Right hindlimb (tissue), 1 donor: ENCODE data around the gene NGRN.

Experiments used
- DNase-seq: peaks from one replicate; pipeline ENCODE4 v3.0.0-alpha.2; 2018

Gene NGRN

DNA sequence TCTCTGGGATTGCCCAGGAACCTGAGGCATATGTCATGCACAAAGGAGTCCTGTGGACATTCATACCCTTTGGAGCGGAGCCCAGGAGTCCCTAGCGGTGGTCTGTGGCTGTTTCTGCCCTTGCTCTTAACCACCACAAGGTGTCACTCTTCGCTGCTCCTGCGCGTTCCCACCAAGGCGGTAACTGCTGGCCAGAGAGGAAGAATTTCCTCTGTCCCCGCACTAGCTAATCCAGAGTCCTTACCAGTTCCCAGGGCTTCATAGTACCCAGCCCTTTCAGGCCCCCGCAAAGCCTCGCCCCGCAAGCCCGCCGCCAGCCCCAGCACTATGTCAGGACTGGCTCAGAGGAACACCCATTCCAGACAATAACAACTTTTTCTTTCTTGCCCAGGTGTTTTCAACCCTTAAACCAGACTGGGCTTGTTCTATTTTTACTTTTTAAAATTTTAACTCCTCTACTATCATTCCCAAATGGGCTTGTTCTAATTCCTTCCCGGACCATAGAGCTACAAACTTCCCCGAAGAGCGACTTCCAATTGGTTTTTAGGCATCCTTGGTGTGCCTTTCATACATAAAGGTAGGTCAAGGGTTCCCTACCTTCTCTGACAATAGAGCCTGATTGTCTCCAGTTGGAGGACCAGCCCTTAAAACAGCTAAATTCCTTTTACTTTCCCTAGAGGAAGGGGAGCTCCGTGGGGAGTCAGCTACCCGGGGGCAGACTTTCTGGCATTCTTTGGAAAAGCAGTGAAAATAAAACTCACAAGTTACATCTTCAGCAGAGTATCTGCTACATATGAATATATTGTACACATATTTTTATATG lies 54.8 kb downstream of the NGRN start:
- DNase-seq = peak; percentile 90

DNA sequence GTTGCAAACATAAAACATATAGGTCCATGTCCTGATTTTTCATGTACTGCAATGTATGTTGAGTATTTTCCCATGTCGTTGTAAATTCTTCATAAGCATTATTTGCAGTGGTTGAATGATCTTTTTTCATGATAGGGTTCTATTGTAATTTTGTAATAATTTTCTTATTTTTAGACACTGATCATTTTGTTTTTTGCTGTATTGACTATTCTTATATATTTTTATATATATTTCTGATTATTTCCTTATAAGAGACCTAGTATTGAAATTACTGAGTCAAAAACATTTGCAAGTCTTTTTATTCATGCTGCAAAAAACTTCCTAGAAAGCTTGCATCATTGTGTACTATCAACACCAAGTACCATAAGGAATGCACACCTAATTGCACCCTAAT lies 55.4 kb downstream of the NGRN start:
- DNase-seq = no peak
